Gastroesophageal sphincter (tissue), 4 donors: Measurements from ENCODE around the gene SPART. TPM values are rescaled to one million over a fixed set of nuclear protein-coding genes. Genes with fewer than 3 reads are reported as not detected.

Source experiments
- ATAC-seq: fragments of 150-250 bp; one replicate; pipeline ENCODE4 v1.9.1; 2016; ENCODE audit warnings: mild to moderate bottlenecking, moderate library complexity
- H3K27ac ChIP-seq, 4 donors: fragments of 200-600 bp; sonication (generic) in 3 of 4; 1 replicate in 3 of 4; 2 replicates in 1 of 4; pipeline ENCODE4 v1.5.1; 2016 to 2019
- H3K27me3 ChIP-seq: fragments of 200-600 bp; sonication (generic); one replicate; pipeline ENCODE4 v1.5.1; 2019
- H3K36me3 ChIP-seq, 2 donors: fragments of 200-600 bp; sonication (generic); one replicate each; pipeline ENCODE4 v1.5.1; 2019; ENCODE audit warnings: control low read depth in 1 of 2
- H3K4me1 ChIP-seq, 3 donors: fragments of 200-600 bp; sonication (generic); 1 replicate in 2 of 3; 2 replicates in 1 of 3; pipeline ENCODE4 v1.5.1; 2016 to 2019; ENCODE audit warnings: control low read depth in 2 of 3
- H3K4me3 ChIP-seq, 2 donors: fragments of 200-600 bp; sonication (generic); one replicate each; pipeline ENCODE4 v1.5.1; 2019; ENCODE audit warnings: mild to moderate bottlenecking in 1 of 2, moderate library complexity in 1 of 2
- H3K9me3 ChIP-seq, 3 donors: fragments of 200-600 bp; sonication (generic); one replicate each; pipeline ENCODE4 v1.5.1; 2017 to 2019; ENCODE audit warnings: control low read depth in 2 of 3
- CTCF ChIP-seq, 4 experiments: fragments of 200-600 bp in 2 of 4; fragments of 450-650 bp in 2 of 4; sonication (generic) in 1 of 4; IDR thresholded peaks; one replicate each; pipeline ENCODE4 v1.5.1; 2017 to 2019; ENCODE audit warnings: antibody characterized with exemption in 4 of 4, mild to moderate bottlenecking in 2 of 4, moderate library complexity in 2 of 4
- EP300 ChIP-seq: sonication (generic); formaldehyde crosslinking; IDR thresholded peaks from one replicate; pipeline ENCODE4 v1.6.1; 2017; ENCODE audit warnings: antibody characterized with exemption, mild to moderate bottlenecking
- POLR2A ChIP-seq, 2 donors: fragments of 450-650 bp; IDR thresholded peaks; one replicate each; pipeline ENCODE4 v1.6.1; 2017; ENCODE audit warnings: antibody characterized with exemption in 2 of 2, mild to moderate bottlenecking in 2 of 2, moderate library complexity in 1 of 2
- POLR2AphosphoS5 ChIP-seq: sonication (generic); formaldehyde crosslinking; IDR thresholded peaks from one replicate; pipeline ENCODE4 v1.6.1; 2017; ENCODE audit warnings: antibody characterized with exemption
- WGBS, 2 donors: methylation state at CpG; one replicate each; pipeline ENCODE4 v1.1.5; 2018; ENCODE audit warnings: low coverage in 1 of 2; 5-methylcytosine and 5-hydroxymethylcytosine counted together
- small RNA-seq, 4 donors: library from RNA; depleted of rRNA; stranded (forward); fragments of <200 nt; gene quantifications; one replicate each; pipeline ENCODE3, GENCODE V24; 2016
- total RNA-seq, 4 donors: library from RNA; depleted of rRNA; stranded (reverse); fragments of >200 nt; gene quantifications; one replicate each; pipeline ENCODE4 v1.1.0, GENCODE V29; 2016

Gene SPART
- total RNA-seq, 4 donors from 2014 or later = 113 to 173 (median 128) TPM

- Histone ChIP-seq H3K4me3 (no peak overlapping the region), H3K36me3 (no peaks in the 10 kb centered on the region), H3K27ac (no peak overlapping the region), H3K9me3 (no peaks in the 10 kb centered on the region), H3K27me3 (no peaks in the 10 kb centered on the region), H3K4me1 (no peaks in the 10 kb centered on the region)
- no peak for TF ChIP-seq POLR2A (IDR thresholded peaks at IDR 0.05)
- TF ChIP-seq EP300 = no peak
- no peak for TF ChIP-seq POLR2AphosphoS5
- TF ChIP-seq CTCF (IDR thresholded peaks at IDR 0.05) = no peak
- 100% methylated on average over 1 to 3 of the region's 8 CpGs for WGBS, 2 donors
- ATAC-seq = no peak
Observed at GRCh38 chr13:36258831-36259230, 87.4 kb downstream of the SPART start.

Small RNA genes lying within 50 kb of the gene (small RNA-seq; reads per million reads assigned to genes)
- gene RNU6-71P = 0 reads per million in 4 donors

Other genes with a start within 250 kb of the SPART start
- 10 to 100 TPM; 26.9 to 68.3 (median 30.3) TPM for gene DCLK1, start 215.0 kb downstream of the SPART start, total RNA-seq
- gene SOHLH2, start 131.8 kb downstream of the SPART start, total RNA-seq = under 1 TPM in 3 of 4 donors, not detected in 1; 0.19 to 0.47 (median 0.27) TPM
- gene CCDC169, start 48.6 kb downstream of the SPART start, total RNA-seq = 1 to 10 TPM in 1 of 4 donors, under 1 TPM in 2, not detected in 1; 0.46 to 5.6 (median 0.94) TPM
- gene CCNA1, start 86.1 kb upstream of the SPART start, total RNA-seq = 1 to 10 TPM in 1 of 4 donors, under 1 TPM in 1, not detected in 2; 0.49 to 2.2 TPM